GM18505 (cell line): ENCODE measurements around the gene LRRC72.
A peak's percentile ranks its signal among the peaks of the same experiment; 100 is the strongest.

Experiments
- ATAC-seq: cut with Tn5 transposase; IDR thresholded peaks from one replicate; pipeline ENCODE4 v1.9.1; 2021; ENCODE audit not compliant: unreplicated experiment
- POLR2A ChIP-seq: IDR thresholded peaks from 4 replicates; pipeline ENCODE4 v1.6.1; 2011; ENCODE audit warnings: borderline replicate concordance; ENCODE audit not compliant: insufficient read depth, insufficient read length; ENCODE audit errors: extremely low read depth

The LRRC72 gene

GRCh38 chr7:16550671-16551070 lies 24.0 kb downstream of the LRRC72 start:
- no peak for TF ChIP-seq POLR2A
- ATAC-seq: no peak

- no peak for TF ChIP-seq POLR2A
- ATAC-seq: no peak
Observed at GRCh38 chr7:16554518-16555236, 28.1 kb downstream of the LRRC72 start.

GRCh38 chr7:16556359-16556758 lies 29.7 kb downstream of the LRRC72 start:
- no peak for TF ChIP-seq POLR2A
- ATAC-seq: no peak

GRCh38 chr7:16558761-16559302 lies 32.2 kb downstream of the LRRC72 start:
- ATAC-seq: no peak
- no peak for TF ChIP-seq POLR2A

GRCh38 chr7:16559497-16560179 lies 33.0 kb downstream of the LRRC72 start:
- no peak for TF ChIP-seq POLR2A
- no peak for ATAC-seq

- no peak for TF ChIP-seq POLR2A
- ATAC-seq: no peak
Observed at GRCh38 chr7:16561943-16562342, 35.3 kb downstream of the LRRC72 start.

- no peak for ATAC-seq
- TF ChIP-seq POLR2A: no peak
Observed at GRCh38 chr7:16562456-16563220, 36.0 kb downstream of the LRRC72 start.

GRCh38 chr7:16563281-16564022 lies 36.8 kb downstream of the LRRC72 start:
- peak; percentile 87 for ATAC-seq
- TF ChIP-seq POLR2A: no peak

GRCh38 chr7:16564023-16564380 lies 37.4 kb downstream of the LRRC72 start:
- no peak for TF ChIP-seq POLR2A
- no peak for ATAC-seq

- TF ChIP-seq POLR2A: no peak
- peak; percentile 67 for ATAC-seq
Observed at GRCh38 chr7:16564909-16565426, 38.3 kb downstream of the LRRC72 start.

GRCh38 chr7:16571941-16572340 lies 45.3 kb downstream of the LRRC72 start:
- no peak for ATAC-seq
- no peak for TF ChIP-seq POLR2A

- TF ChIP-seq POLR2A: no peak
- no peak for ATAC-seq
Observed at GRCh38 chr7:16579216-16579615, 52.6 kb downstream of the LRRC72 start.

- no peak for TF ChIP-seq POLR2A
- no peak for ATAC-seq
Observed at GRCh38 chr7:16581286-16581685, 54.7 kb downstream of the LRRC72 start.
